Stimulated activated CD8-positive, alpha-beta memory T cell treated with anti-CD3 and anti-CD28 coated beads, Interleukin-2, amount 100 ng/mL, for 1 hour (primary cell): ENCODE results near the gene TMOD1.
"Not testable (repeated sequence)": the region's sequence is repeated elsewhere in the genome, so short reads cannot be mapped to it uniquely, and the experiment has no call there.

ENCODE experiments used
- DNase-seq, 2 donors: peaks; one replicate each; pipeline ENCODE4 v3.0.0-alpha.2; 2020; ENCODE audit warnings: low read depth in 2 of 2

Gene TMOD1

GRCh38 chr9:97598461-97599288 is 97.2 kb downstream of the TMOD1 start:
- DNase-seq, result peak; percentile 24 to 41

GRCh38 chr9:97599314-97599846 is 97.9 kb downstream of the TMOD1 start:
- DNase-seq, result no peak

- no peak for DNase-seq
These were observed 99.2 kb downstream of the TMOD1 start for GRCh38 chr9:97600531-97601227.

- DNase-seq, result no peak
These were observed 99.9 kb downstream of the TMOD1 start for GRCh38 chr9:97601228-97601898.

GRCh38 chr9:97602430-97602829 is 101.0 kb downstream of the TMOD1 start:
- DNase-seq, result no peak

- no peak for DNase-seq
These were observed 103.6 kb downstream of the TMOD1 start for GRCh38 chr9:97604901-97605645.

GRCh38 chr9:97615439-97616072 is 114.1 kb downstream of the TMOD1 start:
- peak; percentile 16 to 24 for DNase-seq

- DNase-seq, result no peak
These were observed 116.5 kb downstream of the TMOD1 start for GRCh38 chr9:97617939-97618416.

GRCh38 chr9:97620063-97620462 is 118.6 kb downstream of the TMOD1 start:
- DNase-seq, result not testable (repeated sequence)

- not testable (repeated sequence) for DNase-seq
These were observed 121.0 kb downstream of the TMOD1 start for GRCh38 chr9:97622483-97622882.

- no peak for DNase-seq
These were observed 122.5 kb downstream of the TMOD1 start for GRCh38 chr9:97623946-97624345.

GRCh38 chr9:97625620-97626019 is 124.2 kb downstream of the TMOD1 start:
- DNase-seq, result no peak

- no peak for DNase-seq
These were observed 126.2 kb downstream of the TMOD1 start for GRCh38 chr9:97627624-97628023.

GRCh38 chr9:97628668-97629067 is 127.2 kb downstream of the TMOD1 start:
- no peak for DNase-seq

GRCh38 chr9:97629156-97629555 is 127.7 kb downstream of the TMOD1 start:
- no peak for DNase-seq

- no peak for DNase-seq
These were observed 129.1 kb downstream of the TMOD1 start for GRCh38 chr9:97630591-97630990.

GRCh38 chr9:97632248-97632984 is 130.9 kb downstream of the TMOD1 start:
- no peak for DNase-seq

GRCh38 chr9:97632985-97633858 is 131.8 kb downstream of the TMOD1 start, which contains the start of the genes NCBP1 and TSTD2:
NCBP1 (plus strand) TSS chr9:97633821; CDS start chr9:97633882, 61 bp downstream.
TSTD2 (minus strand) TSS chr9:97633368; CDS start chr9:97627562, 5,806 bp downstream.
- peak; percentile 89 to 90 for DNase-seq
